ENCODE results near the gene CELF6. TPM values are rescaled to one million over a fixed set of nuclear protein-coding genes. Genes with fewer than 3 reads are reported as not detected.

CELF6 gene
- total RNA-seq, result 1.3 TPM

GRCh38 chr15:72319985-72320671 is at the start of gene CELF6:
Gene CELF6 (minus strand): TSS chr15:72320157. CDS start chr15:72319874, 283 bp downstream.
- peak; percentile 50 for DNase-seq

- DNase-seq, result no peak
Measured at GRCh38 chr15:72368899-72369298, 48.9 kb upstream of the CELF6 start.

- DNase-seq, result no peak
Measured at GRCh38 chr15:72368325-72368724, 48.4 kb upstream of the CELF6 start.

- no peak for DNase-seq
Measured at GRCh38 chr15:72365844-72366243, 45.9 kb upstream of the CELF6 start.

- DNase-seq, result no peak
Measured at GRCh38 chr15:72361176-72361575, 41.2 kb upstream of the CELF6 start.

- no peak for DNase-seq
Measured at GRCh38 chr15:72358650-72359171, 38.8 kb upstream of the CELF6 start.

- no peak for DNase-seq
Measured at GRCh38 chr15:72358121-72358520, 38.2 kb upstream of the CELF6 start.

GRCh38 chr15:72354496-72354895 is 34.5 kb upstream of the CELF6 start:
- no peak for DNase-seq

GRCh38 chr15:72353266-72353665 is 33.3 kb upstream of the CELF6 start:
- no peak for DNase-seq

GRCh38 chr15:72345806-72346205 is 25.8 kb upstream of the CELF6 start:
- no peak for DNase-seq

- DNase-seq, result no peak
Measured at GRCh38 chr15:72345280-72345679, 25.3 kb upstream of the CELF6 start.

GRCh38 chr15:72344602-72345001 is 24.6 kb upstream of the CELF6 start:
- no peak for DNase-seq

- no peak for DNase-seq
Measured at GRCh38 chr15:72342385-72342784, 22.4 kb upstream of the CELF6 start.

GRCh38 chr15:72341361-72341760 is 21.4 kb upstream of the CELF6 start:
- no peak for DNase-seq

GRCh38 chr15:72340366-72340765 is 20.4 kb upstream of the CELF6 start:
- no peak for DNase-seq

- DNase-seq, result peak; percentile 88
Measured at GRCh38 chr15:72339777-72340177, 19.8 kb upstream of the CELF6 start.

- DNase-seq, result no peak
Measured at GRCh38 chr15:72338617-72339321, 18.8 kb upstream of the CELF6 start.

- DNase-seq, result no peak
Measured at GRCh38 chr15:72338148-72338547, 18.2 kb upstream of the CELF6 start.

GRCh38 chr15:72334842-72335241 is 14.9 kb upstream of the CELF6 start:
- no peak for DNase-seq

GRCh38 chr15:72331021-72331420 is 11.1 kb upstream of the CELF6 start:
- no peak for DNase-seq

- no peak for DNase-seq
Measured at GRCh38 chr15:72323752-72324151, 3.8 kb upstream of the CELF6 start.

- DNase-seq, result peak; percentile 38
Measured at GRCh38 chr15:72319360-72319984, 485 bp downstream of the CELF6 start.

GRCh38 chr15:72318408-72318942 is 1.5 kb downstream of the CELF6 start:
- no peak for DNase-seq

Data from skin of body (tissue), 2 donors.